Hepatocyte (in vitro differentiated cells): ENCODE data around the gene DCLK3. TPM values are rescaled to one million over a fixed set of nuclear protein-coding genes. Genes with fewer than 3 reads are reported as not detected.

ENCODE experiments used
- polyA plus RNA-seq: library from polyadenylated mRNA; unstranded; fragments of >200 nt; fragmentation: Nextera tagmentation; extraction: Ambion mirVana; gene quantifications from 2 replicates; pipeline ENCODE4 v1.2.1, GENCODE V29; 2016
- total RNA-seq: library from RNA; depleted of rRNA; stranded (reverse); fragments of >200 nt; gene quantifications from 2 replicates; pipeline ENCODE4 v1.2.3, GENCODE V29; 2014

DCLK3 gene
- total and polyA plus RNA-seq, 2 experiments from 2014 or later: 0.07 TPM; not detected in 1

Other genes starting within 250 kb of the DCLK3 start
- gene TRANK1, start 180.5 kb upstream of the DCLK3 start, total RNA-seq: 16.7 and 19.9 TPM in 2 replicates
- 8.5 and 9.4 TPM in 2 replicates for gene TRANK1, start 180.5 kb upstream of the DCLK3 start, polyA plus RNA-seq
- gene EPM2AIP1, start 228.6 kb upstream of the DCLK3 start, total RNA-seq: 32.4 and 34.8 TPM in 2 replicates
- 13.8 and 14.6 TPM in 2 replicates for gene EPM2AIP1, start 228.6 kb upstream of the DCLK3 start, polyA plus RNA-seq
- 34.5 and 37.7 TPM in 2 replicates for gene MLH1, start 229.0 kb upstream of the DCLK3 start, total RNA-seq
- 20.6 and 28.1 TPM in 2 replicates for gene MLH1, start 229.0 kb upstream of the DCLK3 start, polyA plus RNA-seq